ENCODE data around the gene CD1C.
"Not testable (repeated sequence)": the region's sequence is repeated elsewhere in the genome, so short reads cannot be mapped to it uniquely, and the experiment has no call there.

Gene CD1C

DNA sequence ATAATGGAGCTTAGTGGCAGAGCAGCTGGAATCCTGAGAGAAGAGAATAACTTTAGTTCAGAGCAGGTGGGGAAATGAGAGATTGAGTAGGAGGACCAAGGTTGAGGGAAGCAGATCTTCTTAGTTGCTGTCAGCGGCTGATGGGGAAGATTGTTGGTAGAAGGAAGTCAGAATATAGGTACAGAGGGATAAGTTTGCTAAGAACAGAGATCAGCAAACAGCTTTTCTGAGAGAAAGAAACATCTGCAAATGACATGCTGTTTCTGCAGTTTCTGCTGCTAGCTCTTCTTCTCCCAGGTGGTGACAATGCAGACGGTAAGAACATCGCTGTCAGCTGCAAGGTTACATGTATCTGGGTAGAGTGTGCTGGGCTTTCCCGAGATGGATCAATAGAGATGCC is at the start of gene CD1C:
CD1C (plus strand) TSS at position 113 of the 400 bp plus-strand sequence; CDS start at position 255, 142 bp downstream.
- DNase-seq (ENCODE audit: low read depth in 2 of 2) = no peak

DNA sequence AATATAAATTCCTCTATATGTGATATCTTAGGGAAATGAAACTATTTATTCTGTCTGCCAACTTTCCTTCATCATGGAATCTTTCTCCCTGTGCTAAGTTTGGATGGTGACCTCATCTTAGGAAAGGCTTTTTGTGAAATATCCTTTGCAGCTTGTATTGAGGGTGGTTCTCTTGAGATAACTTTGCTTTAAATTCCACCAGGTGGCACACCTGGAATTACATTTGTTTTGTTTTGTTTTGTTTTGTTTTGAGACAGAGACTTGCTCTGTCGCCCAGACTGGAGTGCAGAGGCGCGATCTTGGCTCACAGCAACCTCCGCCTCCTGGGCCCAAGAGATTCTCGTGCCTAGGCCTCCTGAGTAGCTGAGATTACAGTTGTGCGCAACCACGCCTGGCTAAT is 43.1 kb upstream of the CD1C start:
- no peak for DNase-seq (ENCODE audit: low read depth in 2 of 2)

- DNase-seq (ENCODE audit: low read depth in 2 of 2) = no peak
These were observed 41.6 kb upstream of the CD1C start for GRCh38 chr1:158248118-158248517.

- DNase-seq (ENCODE audit: low read depth in 2 of 2) = no peak
These were observed 41.0 kb upstream of the CD1C start for GRCh38 chr1:158248771-158249170.

DNA sequence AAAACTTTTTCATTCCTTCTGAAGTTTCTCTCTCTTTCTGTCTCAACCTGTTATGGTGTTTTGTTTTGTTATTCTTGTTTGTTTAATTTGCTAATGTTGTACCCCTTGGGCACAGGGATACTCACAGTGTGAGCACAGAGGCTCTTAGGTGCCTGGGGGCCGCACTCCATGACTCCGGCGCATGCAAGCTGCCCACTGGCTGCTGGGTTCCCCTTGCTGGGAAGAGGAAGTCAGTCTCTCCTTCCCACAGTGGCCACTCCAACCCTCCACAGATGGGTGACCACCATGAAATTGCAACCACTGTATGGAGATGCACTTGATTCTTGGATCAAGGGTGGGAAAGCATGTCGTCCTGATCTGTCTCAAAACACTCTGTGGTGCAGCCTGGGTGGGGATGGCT is 40.1 kb upstream of the CD1C start:
- no peak for DNase-seq (ENCODE audit: low read depth in 2 of 2)

GRCh38 chr1:158251163-158251562 is 38.6 kb upstream of the CD1C start:
- DNase-seq (ENCODE audit: low read depth in 2 of 2) = no peak

GRCh38 chr1:158255656-158256055 is 34.1 kb upstream of the CD1C start:
- no peak for DNase-seq (ENCODE audit: low read depth in 2 of 2)

DNA sequence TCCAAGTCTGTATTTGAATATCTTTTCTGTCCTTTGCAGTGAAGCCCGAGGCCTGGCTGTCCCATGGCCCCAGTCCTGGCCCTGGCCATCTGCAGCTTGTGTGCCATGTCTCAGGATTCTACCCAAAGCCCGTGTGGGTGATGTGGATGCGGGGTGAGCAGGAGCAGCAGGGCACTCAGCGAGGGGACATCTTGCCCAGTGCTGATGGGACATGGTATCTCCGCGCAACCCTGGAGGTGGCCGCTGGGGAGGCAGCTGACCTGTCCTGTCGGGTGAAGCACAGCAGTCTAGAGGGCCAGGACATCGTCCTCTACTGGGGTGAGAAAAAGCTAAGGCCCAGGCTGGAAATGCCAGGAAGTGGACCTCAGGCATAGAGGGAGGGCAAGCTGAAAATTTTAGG is 33.0 kb upstream of the CD1C start:
- not testable (repeated sequence) for DNase-seq (ENCODE audit: low read depth in 2 of 2)

DNA sequence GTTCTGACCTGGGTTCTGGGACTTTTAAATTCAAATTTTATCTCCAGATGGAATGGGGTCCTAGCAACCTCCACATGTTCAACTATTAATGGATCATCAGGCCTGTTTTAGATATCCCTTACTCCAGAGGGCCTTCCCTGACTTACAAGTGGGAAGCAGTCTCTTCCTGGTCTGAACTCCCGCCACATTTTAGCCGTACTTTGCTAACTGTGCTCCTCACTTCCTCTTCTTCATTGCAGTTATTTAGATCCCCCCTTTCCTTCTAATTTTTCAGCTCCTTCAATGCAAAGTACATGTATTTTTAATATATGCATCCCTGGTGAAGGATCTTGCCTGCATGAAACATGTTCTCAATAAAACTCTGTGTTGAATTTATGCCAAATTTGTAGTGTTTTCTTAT is 31.8 kb upstream of the CD1C start:
- no peak for DNase-seq (ENCODE audit: low read depth in 2 of 2)

DNA sequence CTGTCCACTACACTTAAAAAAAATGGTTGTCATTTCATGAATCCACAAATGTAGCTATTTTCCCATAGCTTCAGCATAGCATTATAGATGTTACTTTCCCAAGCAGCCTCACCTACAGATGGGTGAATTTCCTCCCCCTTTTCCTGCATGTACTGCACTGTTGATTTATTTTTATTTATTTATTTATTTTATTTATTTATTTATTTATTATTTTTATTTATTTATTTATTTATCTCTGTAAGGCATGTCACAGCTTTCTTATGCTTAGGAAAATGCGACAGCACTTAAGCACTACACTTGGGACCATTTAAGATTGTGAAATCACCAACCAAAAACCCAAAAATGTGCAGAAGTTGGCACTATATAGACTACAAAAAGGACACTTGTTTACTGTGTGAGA is 30.6 kb upstream of the CD1C start:
- DNase-seq (ENCODE audit: low read depth in 2 of 2) = no peak

DNA sequence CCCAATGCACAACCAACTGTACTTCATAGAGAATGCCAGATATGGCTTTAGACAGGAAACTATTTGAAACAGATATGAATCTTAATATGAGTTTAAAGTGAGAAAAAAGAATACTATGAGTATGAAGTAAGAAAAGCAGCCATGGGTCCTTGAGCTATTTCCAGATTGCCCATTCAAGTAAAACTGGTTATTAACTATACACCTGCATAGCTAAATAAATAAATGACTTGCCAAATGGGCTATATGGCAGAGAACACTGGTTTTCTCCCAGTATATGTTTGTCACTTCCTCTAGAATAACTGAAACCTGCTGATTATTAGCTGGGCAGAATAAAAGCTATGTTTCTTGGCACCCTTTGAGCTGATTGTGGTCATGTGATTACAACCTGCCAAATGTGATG is 17.0 kb upstream of the CD1C start:
- no peak for DNase-seq (ENCODE audit: low read depth in 2 of 2)

DNA sequence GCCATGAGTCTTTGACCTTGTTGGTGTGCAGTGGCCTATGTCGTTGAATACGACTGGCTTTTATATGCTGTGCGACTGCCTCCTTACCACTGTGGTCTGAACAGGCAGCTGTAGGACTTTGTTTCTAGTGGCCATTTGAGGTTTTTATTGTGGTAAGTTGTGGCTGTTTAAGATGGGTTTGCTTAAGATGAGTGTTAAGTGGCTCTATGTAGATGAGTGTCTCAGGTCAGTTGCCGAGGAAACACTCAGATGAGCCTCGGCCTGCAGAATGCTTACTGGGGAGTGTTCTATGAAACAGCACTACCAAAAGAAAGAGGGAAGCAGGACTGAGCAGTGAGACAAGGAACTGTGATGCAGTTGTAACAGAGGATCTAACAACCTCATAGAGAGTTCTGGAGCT is 14.9 kb upstream of the CD1C start:
- DNase-seq (ENCODE audit: low read depth in 2 of 2) = no peak

DNA sequence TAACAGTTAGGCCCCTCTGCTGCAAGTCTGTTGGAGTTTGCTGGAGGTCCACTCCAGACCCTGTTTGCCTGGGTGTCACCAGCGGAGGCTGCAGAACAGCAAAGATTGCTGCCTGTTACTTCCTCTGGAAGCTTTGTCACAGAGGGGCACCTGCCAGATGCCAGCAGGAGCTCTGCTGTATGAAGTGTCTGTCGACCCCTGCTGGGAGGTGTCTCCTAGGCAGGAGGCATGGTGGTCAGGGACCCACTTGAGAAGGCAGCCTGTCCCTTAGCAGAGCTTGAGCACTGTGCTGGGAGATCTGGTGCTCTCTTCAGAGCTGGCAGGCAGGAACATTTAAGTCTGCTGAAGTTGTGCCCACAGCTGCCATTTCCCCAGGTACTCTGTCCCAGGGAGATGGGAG is 7.3 kb upstream of the CD1C start:
- not testable (repeated sequence) for DNase-seq (ENCODE audit: low read depth in 2 of 2)

DNA sequence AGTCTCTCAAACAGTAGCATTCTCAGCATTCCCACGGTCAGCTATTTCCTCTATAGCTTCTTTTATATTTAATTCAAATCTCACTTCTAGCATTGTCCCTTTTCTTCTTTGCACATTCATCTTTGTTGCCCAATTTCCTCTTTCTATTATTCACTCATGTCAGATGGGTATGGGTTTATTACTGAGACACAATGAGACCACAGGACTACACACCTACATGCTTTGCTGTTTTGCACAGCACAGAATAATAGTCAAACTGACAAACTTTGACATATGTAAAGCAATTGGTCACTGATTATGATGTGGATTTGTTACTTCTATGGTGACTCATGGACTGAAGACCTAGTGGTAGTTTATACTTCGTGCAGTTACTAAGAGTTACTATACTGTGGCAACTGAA is 5.8 kb upstream of the CD1C start:
- DNase-seq (ENCODE audit: low read depth in 2 of 2) = no peak

- no peak for DNase-seq (ENCODE audit: low read depth in 2 of 2)
These were observed 3.9 kb upstream of the CD1C start for GRCh38 chr1:158285756-158286241.

DNA sequence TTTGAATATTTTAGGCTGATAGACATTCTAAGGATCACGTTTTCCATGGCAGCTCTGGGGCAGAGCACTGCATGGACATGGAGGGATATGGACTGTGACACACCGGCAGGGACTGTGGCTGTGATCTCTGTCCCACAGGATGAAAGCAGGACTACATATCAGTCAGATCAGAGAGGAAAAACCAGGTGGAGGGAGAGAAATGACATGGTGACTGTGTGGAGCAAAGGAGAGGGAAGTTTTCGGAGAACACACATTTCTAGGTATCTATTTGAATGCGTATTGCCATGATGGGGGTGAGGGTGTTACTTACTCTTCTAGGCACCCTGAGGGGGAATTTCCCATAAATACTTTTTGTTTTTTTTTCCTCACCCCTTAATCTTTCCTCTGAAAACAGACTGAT is 3.2 kb upstream of the CD1C start:
- no peak for DNase-seq (ENCODE audit: low read depth in 2 of 2)

- no peak for DNase-seq (ENCODE audit: low read depth in 2 of 2)
These were observed 2.8 kb upstream of the CD1C start for GRCh38 chr1:158286941-158287346.

- DNase-seq (ENCODE audit: low read depth in 2 of 2) = no peak
These were observed 660 bp downstream of the CD1C start for GRCh38 chr1:158290321-158290844.

GRCh38 chr1:158295791-158296190 is 6.1 kb downstream of the CD1C start:
- no peak for DNase-seq (ENCODE audit: low read depth in 2 of 2)

DNA sequence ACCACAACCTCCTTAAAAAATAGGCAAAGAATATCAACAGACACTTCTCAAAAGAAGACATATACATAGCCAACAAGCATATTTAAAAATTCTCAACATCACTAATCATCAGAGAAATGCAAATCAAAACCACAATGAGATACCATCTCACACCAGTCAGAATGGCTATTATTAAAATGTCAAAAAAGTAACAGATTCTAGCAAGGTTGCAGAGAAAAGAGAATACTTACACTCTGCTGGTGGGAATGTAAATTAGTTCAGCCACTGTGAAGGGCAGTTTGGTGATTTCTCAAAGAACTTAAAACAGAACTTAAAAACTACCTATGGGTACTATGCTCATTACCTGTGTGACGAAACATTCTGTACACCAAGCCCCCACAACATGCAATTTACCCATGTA is 20.9 kb downstream of the CD1C start:
- DNase-seq (ENCODE audit: low read depth in 2 of 2) = no peak

DNA sequence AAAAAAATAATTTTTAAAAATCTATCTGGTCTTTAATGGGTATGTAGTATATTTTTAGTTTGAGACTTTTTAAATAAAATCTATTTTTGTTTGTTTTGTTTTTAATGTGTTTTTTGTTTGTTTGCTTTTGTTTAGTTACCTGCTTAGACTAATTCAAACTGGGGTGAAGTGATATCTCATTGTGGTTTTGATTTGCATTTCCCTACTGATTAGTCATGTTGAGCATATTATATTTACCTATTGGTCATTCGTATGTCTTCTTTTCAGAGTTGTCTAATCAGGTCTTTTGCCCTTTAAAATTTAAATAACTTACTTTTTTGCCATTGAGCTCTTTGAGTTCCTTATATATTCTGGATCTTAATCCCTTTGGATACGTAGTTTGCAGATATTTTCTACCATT is 21.3 kb downstream of the CD1C start:
- DNase-seq (ENCODE audit: low read depth in 2 of 2) = no peak

- no peak for DNase-seq (ENCODE audit: low read depth in 2 of 2)
These were observed 34.1 kb downstream of the CD1C start for GRCh38 chr1:158323866-158324265.

- no peak for DNase-seq (ENCODE audit: low read depth in 2 of 2)
These were observed 34.7 kb downstream of the CD1C start for GRCh38 chr1:158324395-158324794.

GRCh38 chr1:158327481-158327880 is 37.8 kb downstream of the CD1C start:
- no peak for DNase-seq (ENCODE audit: low read depth in 2 of 2)

Measured in stimulated activated CD8-positive, alpha-beta memory T cell treated with anti-CD3 and anti-CD28 coated beads, Interleukin-2, amount 100 ng/mL, for 48 hours (primary cell).